HepG2 (cell line): ENCODE results near the gene NMU. TPM values are rescaled to one million over a fixed set of nuclear protein-coding genes. Genes with fewer than 3 reads are reported as not detected.

Experiments
- ARID5B ChIP-seq: IDR thresholded peaks from 2 replicates; pipeline ENCODE4 v1.4.0; 2020; ENCODE audit warnings: mild to moderate bottlenecking, missing genetic modification reagents
- ASH2L ChIP-seq: fragments of 300-600, 200-600 bp; sonication (generic); IDR thresholded peaks from 2 replicates; pipeline ENCODE4 v1.7.0; 2017; ENCODE audit warnings: low read depth, mild to moderate bottlenecking, moderate library complexity, mixed read lengths, low read length; ENCODE audit not compliant: insufficient read length
- DDIT3 ChIP-seq: sonication (generic); formaldehyde crosslinking; IDR thresholded peaks from 2 replicates; pipeline ENCODE4 v1.4.0; 2020; ENCODE audit warnings: mild to moderate bottlenecking, missing genetic modification reagents
- EEA1 ChIP-seq: sonication (generic); formaldehyde crosslinking; IDR thresholded peaks from 2 replicates; pipeline ENCODE4 v1.5.1; 2020; ENCODE audit warnings: mild to moderate bottlenecking, missing genetic modification reagents, borderline replicate concordance
- EHMT2 ChIP-seq: fragments of 200-600 bp; sonication (generic); IDR thresholded peaks from 2 replicates; pipeline ENCODE4 v1.7.0; 2017; ENCODE audit warnings: antibody characterized with exemption, low read depth, low read length, borderline replicate concordance
- HDAC1 ChIP-seq: sonication (generic); formaldehyde crosslinking; IDR thresholded peaks from 2 replicates; pipeline ENCODE4 v1.5.1; 2020; ENCODE audit warnings: mild to moderate bottlenecking, missing genetic modification reagents
- KLF6 ChIP-seq: IDR thresholded peaks from 2 replicates; pipeline ENCODE4 v1.8.0; 2016; ENCODE audit warnings: missing biosample characterization, missing genetic modification reagents
- POGZ ChIP-seq: sonication (generic); formaldehyde crosslinking; IDR thresholded peaks from 2 replicates; pipeline ENCODE4 v1.4.0; 2020; ENCODE audit warnings: mild to moderate bottlenecking, missing genetic modification reagents
- SIX1 ChIP-seq: sonication (generic); formaldehyde crosslinking; IDR thresholded peaks from 2 replicates; pipeline ENCODE4 v1.4.0; 2020; ENCODE audit warnings: missing genetic modification reagents, borderline replicate concordance
- SRY ChIP-seq: sonication (generic); formaldehyde crosslinking; IDR thresholded peaks from 2 replicates; pipeline ENCODE4 v1.8.0; 2022; ENCODE audit warnings: mild to moderate bottlenecking, missing genetic modification reagents
- TSC22D2 ChIP-seq: sonication (generic); formaldehyde crosslinking; IDR thresholded peaks from 2 replicates; pipeline ENCODE4 v1.5.1; 2020; ENCODE audit warnings: missing genetic modification reagents, mild to moderate bottlenecking, borderline replicate concordance
- ZBTB3 ChIP-seq: sonication (generic); formaldehyde crosslinking; IDR thresholded peaks from 2 replicates; pipeline ENCODE4 v1.4.0; 2020; ENCODE audit warnings: low read depth, mild to moderate bottlenecking, moderate library complexity, missing genetic modification reagents, borderline replicate concordance
- ZFAT ChIP-seq: sonication (generic); formaldehyde crosslinking; conservative IDR thresholded peaks from 2 replicates; pipeline ENCODE4 v1.8.1; 2023; ENCODE audit warnings: missing genetic modification reagents, inconsistent platforms
- ZMAT3 ChIP-seq: sonication (generic); formaldehyde crosslinking; conservative IDR thresholded peaks from 2 replicates; pipeline ENCODE4 v1.7.0; 2021; ENCODE audit warnings: missing genetic modification reagents
- ZNF138 ChIP-seq: sonication (generic); formaldehyde crosslinking; IDR thresholded peaks from 2 replicates; pipeline ENCODE4 v1.5.0; 2020; ENCODE audit warnings: mild to moderate bottlenecking, low read depth, missing genetic modification reagents
- ZNF564 ChIP-seq: sonication (generic); formaldehyde crosslinking; IDR thresholded peaks from 2 replicates; pipeline ENCODE4 v1.8.1; 2023; ENCODE audit warnings: mild to moderate bottlenecking, missing genetic modification reagents
- ZNF615 ChIP-seq: sonication (generic); formaldehyde crosslinking; IDR thresholded peaks from 2 replicates; pipeline ENCODE4 v1.5.0; 2020; ENCODE audit warnings: mild to moderate bottlenecking, missing genetic modification reagents, borderline replicate concordance
- ZNF839 ChIP-seq: sonication (generic); formaldehyde crosslinking; IDR thresholded peaks from 2 replicates; pipeline ENCODE4 v1.4.0; 2020; ENCODE audit warnings: missing genetic modification reagents, mild to moderate bottlenecking, borderline replicate concordance
- polyA plus RNA-seq, 8 experiments: library from polyadenylated mRNA; depleted of rRNA in 3 of 8; stranded (reverse) in 7 of 8; unstranded in 1 of 8; fragments of >200 nt; fragmentation: Illumina TruSeq in 4 of 8; extraction: Trizol in 4 of 8; gene quantifications; 2 replicates each; pipeline versions ENCODE4 v1.2.1 to v1.2.3, GENCODE V29; 2011 to 2016; ENCODE audit warnings: low read depth in 4 of 8, missing spikeins in 1 of 8, mixed read lengths in 1 of 8; ENCODE audit not compliant: insufficient read depth in 1 of 8
- total RNA-seq, 5 experiments: library from RNA; depleted of rRNA; stranded (reverse); fragments of >200 nt; fragmentation: Illumina TruSeq; extraction: Trizol; gene quantifications; 2 replicates each; pipeline ENCODE4 v1.2.3, GENCODE V29; 2016; ENCODE audit warnings: low read depth in 1 of 5
- TF ChIP-seq, protein P1 (sequence below): sonication (generic); formaldehyde crosslinking; IDR thresholded peaks from 2 replicates; pipeline ENCODE4 v1.4.0; 2020; ENCODE audit warnings: mild to moderate bottlenecking, missing genetic modification reagents
- TF ChIP-seq, protein P2 (sequence below): sonication (generic); formaldehyde crosslinking; IDR thresholded peaks from 2 replicates; pipeline ENCODE4; 2020; ENCODE audit warnings: missing genetic modification reagents, mild to moderate bottlenecking, borderline replicate concordance

NMU gene
- total and polyA plus RNA-seq, 2 of the 13 experiments (the other 11 are each of a cell fraction or from before 2014, with no cell fraction given): not detected

DNA sequence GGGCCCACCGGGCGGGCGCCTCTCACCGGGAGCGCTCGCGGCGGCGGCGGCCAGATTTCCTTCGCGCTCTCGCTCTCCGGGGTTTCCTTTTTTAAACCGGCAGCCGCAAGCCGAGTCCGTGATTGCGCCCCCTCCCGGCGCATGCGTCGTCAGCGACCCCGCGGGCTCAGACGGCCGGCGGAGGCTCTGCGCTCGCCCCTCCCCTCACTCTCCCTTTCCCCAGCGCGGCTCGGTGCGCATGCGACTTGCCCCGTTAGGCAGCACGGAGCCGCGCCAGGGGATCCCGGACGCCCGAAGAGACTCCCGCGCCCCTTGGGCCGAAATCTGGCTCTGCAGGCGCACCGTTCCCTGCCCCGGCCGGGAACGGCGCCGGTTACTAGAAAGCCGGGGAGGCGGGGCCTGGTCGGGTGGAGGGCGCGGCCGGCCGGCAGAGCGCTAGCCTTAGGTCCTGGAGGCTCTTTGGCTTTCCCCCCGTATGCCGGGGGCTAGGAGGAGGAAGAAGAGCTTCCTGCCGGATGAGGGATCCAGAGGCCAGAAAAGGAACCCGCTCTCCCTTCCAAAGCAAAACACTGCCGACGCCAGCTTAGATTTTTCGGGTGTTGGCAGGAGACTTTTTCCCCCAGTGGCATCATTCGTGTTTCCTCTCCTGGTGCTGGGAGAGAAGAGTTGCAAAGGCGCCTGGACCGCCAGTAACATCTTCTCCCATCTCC lies 89.2 kb downstream of the NMU start, which contains the start of gene CLOCK (continued):
- peak; percentile 81 for TF ChIP-seq ASH2L
- TF ChIP-seq SIX1: no peak
- no peak for TF ChIP-seq EHMT2
- 0 out of 2 replicates have a peak, but pooled peaks have one; percentile 11 for TF ChIP-seq ARID5B (CRISPR knock-in tag)
- TF ChIP-seq ZMAT3 (CRISPR knock-in tag): no peak
- TF ChIP-seq, protein P1, sequence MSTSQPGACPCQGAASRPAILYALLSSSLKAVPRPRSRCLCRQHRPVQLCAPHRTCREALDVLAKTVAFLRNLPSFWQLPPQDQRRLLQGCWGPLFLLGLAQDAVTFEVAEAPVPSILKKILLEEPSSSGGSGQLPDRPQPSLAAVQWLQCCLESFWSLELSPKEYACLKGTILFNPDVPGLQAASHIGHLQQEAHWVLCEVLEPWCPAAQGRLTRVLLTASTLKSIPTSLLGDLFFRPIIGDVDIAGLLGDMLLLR (CRISPR knock-in tag): no peak
- TF ChIP-seq ZNF839 (CRISPR knock-in tag): no peak
- TF ChIP-seq TSC22D2: 0 out of 2 replicates have a peak, but pooled peaks have one; percentile 14
- no peak for TF ChIP-seq ZNF615 (CRISPR knock-in tag)
- no peak for TF ChIP-seq ZFAT
- no peak for TF ChIP-seq POGZ (CRISPR knock-in tag)
- TF ChIP-seq SRY (CRISPR knock-in tag): no peak
- no peak for TF ChIP-seq ZNF138 (CRISPR knock-in tag)
- 0 out of 2 replicates have a peak, but pooled peaks have one; percentile 2 for TF ChIP-seq KLF6
- TF ChIP-seq, protein P2, sequence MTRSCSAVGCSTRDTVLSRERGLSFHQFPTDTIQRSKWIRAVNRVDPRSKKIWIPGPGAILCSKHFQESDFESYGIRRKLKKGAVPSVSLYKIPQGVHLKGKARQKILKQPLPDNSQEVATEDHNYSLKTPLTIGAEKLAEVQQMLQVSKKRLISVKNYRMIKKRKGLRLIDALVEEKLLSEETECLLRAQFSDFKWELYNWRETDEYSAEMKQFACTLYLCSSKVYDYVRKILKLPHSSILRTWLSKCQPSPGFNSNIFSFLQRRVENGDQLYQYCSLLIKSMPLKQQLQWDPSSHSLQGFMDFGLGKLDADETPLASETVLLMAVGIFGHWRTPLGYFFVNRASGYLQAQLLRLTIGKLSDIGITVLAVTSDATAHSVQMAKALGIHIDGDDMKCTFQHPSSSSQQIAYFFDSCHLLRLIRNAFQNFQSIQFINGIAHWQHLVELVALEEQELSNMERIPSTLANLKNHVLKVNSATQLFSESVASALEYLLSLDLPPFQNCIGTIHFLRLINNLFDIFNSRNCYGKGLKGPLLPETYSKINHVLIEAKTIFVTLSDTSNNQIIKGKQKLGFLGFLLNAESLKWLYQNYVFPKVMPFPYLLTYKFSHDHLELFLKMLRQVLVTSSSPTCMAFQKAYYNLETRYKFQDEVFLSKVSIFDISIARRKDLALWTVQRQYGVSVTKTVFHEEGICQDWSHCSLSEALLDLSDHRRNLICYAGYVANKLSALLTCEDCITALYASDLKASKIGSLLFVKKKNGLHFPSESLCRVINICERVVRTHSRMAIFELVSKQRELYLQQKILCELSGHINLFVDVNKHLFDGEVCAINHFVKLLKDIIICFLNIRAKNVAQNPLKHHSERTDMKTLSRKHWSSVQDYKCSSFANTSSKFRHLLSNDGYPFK (CRISPR knock-in tag): peak; percentile 88
- TF ChIP-seq EEA1 (CRISPR knock-in tag): no peak
- TF ChIP-seq ZNF564 (CRISPR knock-in tag): no peak
- no peak for TF ChIP-seq DDIT3 (CRISPR knock-in tag)
- TF ChIP-seq HDAC1: peak; percentile 85
- no peak for TF ChIP-seq ZBTB3 (CRISPR knock-in tag)
